H9 (cell line): ENCODE measurements around the gene NOXA1. TPM values are rescaled to one million over a fixed set of nuclear protein-coding genes. Genes with fewer than 3 reads are reported as not detected.

Experiments
- DNase-seq: peaks from one replicate; pipeline ENCODE4 v3.0.0-alpha.2; 2017
- H2AFZ ChIP-seq: one replicate; pipeline ENCODE4 v1.6.1; 2013; ENCODE audit warnings: mild to moderate bottlenecking, low read length, control low read depth, moderate library complexity
- H2AK5ac ChIP-seq: 2 replicates; pipeline ENCODE4 v1.6.1; 2013; ENCODE audit warnings: low read length, control low read depth, mixed read lengths; ENCODE audit not compliant: insufficient read length
- H2BK120ac ChIP-seq: one replicate; pipeline ENCODE4 v1.6.1; 2013; ENCODE audit warnings: low read depth, mild to moderate bottlenecking, low read length, control low read depth, inconsistent platforms; ENCODE audit not compliant: poor library complexity, severe bottlenecking
- H2BK12ac ChIP-seq: 2 replicates; pipeline ENCODE4 v1.6.1; 2013; ENCODE audit warnings: low read length, control low read depth, mixed read lengths, low read depth; ENCODE audit not compliant: insufficient read length
- H2BK15ac ChIP-seq: 2 replicates; pipeline ENCODE4 v1.6.1; 2013; ENCODE audit warnings: low read depth, low read length, control low read depth
- H2BK20ac ChIP-seq: one replicate; pipeline ENCODE4 v1.6.1; 2013; ENCODE audit warnings: low read depth, mild to moderate bottlenecking, low read length, control low read depth, inconsistent platforms; ENCODE audit not compliant: poor library complexity, severe bottlenecking
- H2BK5ac ChIP-seq: 2 replicates; pipeline ENCODE4 v1.6.1; 2013; ENCODE audit warnings: low read length, control low read depth, mixed read lengths; ENCODE audit not compliant: insufficient read length
- H3K14ac ChIP-seq: 2 replicates; pipeline ENCODE4 v1.6.1; 2013; ENCODE audit warnings: low read length, control low read depth; ENCODE audit not compliant: insufficient read depth
- H3K18ac ChIP-seq: 2 replicates; pipeline ENCODE4 v1.6.1; 2013; ENCODE audit warnings: low read depth, mild to moderate bottlenecking, mixed read lengths, low read length, control low read depth; ENCODE audit not compliant: insufficient read length
- H3K23ac ChIP-seq: 2 replicates; pipeline ENCODE4 v1.6.1; 2013; ENCODE audit warnings: low read length, control low read depth, mixed read lengths, low read depth; ENCODE audit not compliant: insufficient read length
- H3K23me2 ChIP-seq: 2 replicates; pipeline ENCODE4 v1.6.1; 2013; ENCODE audit warnings: low read depth, mild to moderate bottlenecking, mixed read lengths, low read length, control low read depth; ENCODE audit not compliant: insufficient read length, poor library complexity, severe bottlenecking
- H3K27ac ChIP-seq: 2 replicates; pipeline ENCODE4 v1.5.1; 2013; ENCODE audit warnings: low read length, control low read depth, mixed read lengths, low read depth; ENCODE audit not compliant: insufficient read length
- H3K27me3 ChIP-seq: 2 replicates; pipeline ENCODE4 v1.6.1; 2013; ENCODE audit warnings: low read length, control low read depth, inconsistent platforms; ENCODE audit not compliant: insufficient read depth
- H3K4ac ChIP-seq: 2 replicates; pipeline ENCODE4 v1.6.1; 2013; ENCODE audit warnings: low read depth, mild to moderate bottlenecking, control low read depth, inconsistent platforms, low read length, moderate library complexity
- H3K4me1 ChIP-seq: 2 replicates; pipeline ENCODE4 v1.6.1; 2013; ENCODE audit warnings: low read length, control low read depth, inconsistent platforms; ENCODE audit not compliant: insufficient read depth
- H3K4me2 ChIP-seq: 2 replicates; pipeline ENCODE4 v1.6.1; 2013; ENCODE audit warnings: low read length, control low read depth, mixed read lengths; ENCODE audit not compliant: insufficient read length, insufficient read depth
- H3K56ac ChIP-seq: 2 replicates; pipeline ENCODE4 v1.6.1; 2013; ENCODE audit warnings: low read depth, mild to moderate bottlenecking, mixed read lengths, low read length, control low read depth; ENCODE audit not compliant: insufficient read length
- H3K79me1 ChIP-seq: 2 replicates; pipeline ENCODE4 v1.6.1; 2013; ENCODE audit warnings: low read depth, mild to moderate bottlenecking, moderate library complexity, low read length, control low read depth, inconsistent platforms; ENCODE audit not compliant: insufficient read depth, poor library complexity, severe bottlenecking
- H3K79me2 ChIP-seq: 2 replicates; pipeline ENCODE4 v1.6.1; 2013; ENCODE audit warnings: low read length, control low read depth, inconsistent platforms; ENCODE audit not compliant: insufficient read depth
- H3K9ac ChIP-seq: 2 replicates; pipeline ENCODE4 v1.6.1; 2013; ENCODE audit warnings: low read length, control low read depth, mixed read lengths; ENCODE audit not compliant: insufficient read length; ENCODE audit errors: extremely low read depth
- H3K9me3 ChIP-seq: one replicate; pipeline ENCODE4 v1.6.1; 2013; ENCODE audit warnings: low read depth, low read length, inconsistent platforms; ENCODE audit not compliant: control insufficient read depth
- H3T11ph ChIP-seq: one replicate; pipeline ENCODE4 v1.6.1; 2013; ENCODE audit warnings: mild to moderate bottlenecking, low read length, control low read depth, inconsistent platforms
- H4K20me1 ChIP-seq: one replicate; pipeline ENCODE4 v1.6.1; 2013; ENCODE audit not compliant: control insufficient read depth, insufficient read length, insufficient read depth
- H4K5ac ChIP-seq: 2 replicates; pipeline ENCODE4 v1.6.1; 2013; ENCODE audit warnings: low read depth, mild to moderate bottlenecking, mixed read lengths, low read length, control low read depth; ENCODE audit not compliant: insufficient read length
- H4K8ac ChIP-seq: replicated peaks from 2 replicates; pipeline ENCODE4 v1.6.1; 2013; ENCODE audit warnings: low read length, control low read depth, mixed read lengths, low read depth; ENCODE audit not compliant: insufficient read length
- H4K91ac ChIP-seq: 2 replicates; pipeline ENCODE4 v1.6.1; 2013; ENCODE audit warnings: low read depth, mild to moderate bottlenecking, moderate library complexity, mixed read lengths, low read length, control low read depth; ENCODE audit not compliant: insufficient read length
- H3K27ac Mint-ChIP-seq, 3 experiments: 2 replicates in 2 of 3; 3 replicates in 1 of 3; pipeline ENCODE4 v1.8.0; 2020 to 2021; ENCODE audit warnings: mixed read lengths in 3 of 3, mild to moderate bottlenecking in 1 of 3, moderate library complexity in 1 of 3
- H3K27me3 Mint-ChIP-seq: 2 replicates; pipeline ENCODE4 v1.8.0; 2021; ENCODE audit warnings: low read depth, mild to moderate bottlenecking, moderate library complexity, mixed read lengths
- H3K36me3 Mint-ChIP-seq, 3 experiments: 2 replicates in 2 of 3; 3 replicates in 1 of 3; pipeline ENCODE4 v1.8.0; 2020 to 2021; ENCODE audit warnings: low read depth in 3 of 3, mixed read lengths in 3 of 3; ENCODE audit not compliant: insufficient read depth in 1 of 3
- H3K4me1 Mint-ChIP-seq, 2 experiments: 2 replicates each; pipeline ENCODE4 v1.8.0; 2020; ENCODE audit warnings: mixed read lengths in 2 of 2
- H3K4me3 Mint-ChIP-seq, 2 experiments: 2 replicates in 1 of 2; 3 replicates in 1 of 2; pipeline ENCODE4 v1.8.0; 2020 to 2021; ENCODE audit warnings: mild to moderate bottlenecking in 2 of 2, mixed read lengths in 2 of 2, moderate library complexity in 1 of 2
- H3K9me3 Mint-ChIP-seq, 2 experiments: 2 replicates in 1 of 2; 3 replicates in 1 of 2; pipeline ENCODE4 v1.8.0; 2020; ENCODE audit warnings: mild to moderate bottlenecking in 2 of 2, mixed read lengths in 2 of 2, moderate library complexity in 1 of 2
- WGBS: extraction: QIAGEN DNeasy Blood & Tissue Kit; methylation state at CpG from one replicate; pipeline ENCODE4 v1.1.7; 2013; ENCODE audit warnings: missing lambda C conversion rate, low lambda C conversion rate, mixed read lengths; ENCODE audit not compliant: insufficient read length; ENCODE audit errors: extremely low coverage; 5-methylcytosine and 5-hydroxymethylcytosine counted together
- total RNA-seq: library from RNA; stranded (reverse); gene quantifications from 2 replicates; pipeline ENCODE4 v1.2.1, GENCODE V29; 2021
- TF ChIP-seq, protein P1 (sequence below): fragments of 200-600 bp; sonication (generic); conservative IDR thresholded peaks from 3 replicates; pipeline ENCODE4 v1.8.0; 2021; ENCODE audit warnings: antibody characterized with exemption, mild to moderate bottlenecking

Gene NOXA1
- total RNA-seq, 1 experiment from 2014 or later = 2.0 TPM

DNA sequence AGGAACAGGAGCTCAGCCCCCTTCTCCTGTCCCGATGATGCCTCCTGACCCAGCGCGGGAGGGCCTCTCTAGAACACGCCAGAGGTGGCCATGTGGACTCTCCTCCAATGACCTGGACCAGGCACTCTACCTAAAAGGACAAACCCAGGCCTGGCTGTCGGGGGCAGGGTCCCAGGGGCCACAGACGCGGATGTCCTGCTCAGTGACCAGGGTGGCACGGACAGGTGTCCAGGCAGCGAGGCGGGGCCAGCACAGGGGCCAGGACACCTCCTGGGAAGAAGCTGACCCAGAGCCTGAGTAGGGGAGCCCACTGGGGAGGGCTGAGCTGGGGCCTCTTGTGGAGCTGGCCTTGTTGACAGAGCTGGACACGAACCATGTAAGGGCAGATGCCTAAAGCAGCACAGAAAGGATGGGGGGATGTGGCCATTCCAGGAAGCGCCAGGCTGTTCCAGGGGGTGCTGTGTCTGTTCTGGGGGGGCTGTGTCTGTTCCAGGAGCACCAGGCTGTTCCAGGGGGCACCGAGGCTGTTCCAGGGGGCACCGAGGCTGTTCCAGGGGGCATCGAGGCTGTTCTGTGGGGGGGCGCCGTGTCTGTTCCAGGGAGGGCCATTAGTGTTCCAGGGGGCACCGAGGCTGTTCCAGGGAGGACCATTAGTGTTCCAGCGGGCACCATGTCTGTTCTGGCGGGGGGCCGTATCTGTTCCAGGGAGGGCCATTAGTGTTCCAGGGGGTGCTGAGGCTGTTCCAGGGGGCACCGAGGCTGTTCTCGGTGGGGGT, 30.8 kb upstream of the NOXA1 start:
- no CpG with 5 or more reads among the region's 23 CpGs for WGBS
- no peaks in the 10 kb centered on the region for H3K27me3 Mint-ChIP-seq

More for the DNA sequence above, 30.8 kb upstream of the NOXA1 start:
- H3K56ac ChIP-seq = no peak overlapping the region
- H4K20me1 ChIP-seq = no peaks in the 10 kb centered on the region
- H3K4me2 ChIP-seq = no peak overlapping the region
- no peak overlapping the region for H3K4me3 Mint-ChIP-seq
- no peak overlapping the region for H3K23ac ChIP-seq
- no peaks in the 10 kb centered on the region for H3K9me3 ChIP-seq
- H2BK12ac ChIP-seq = no peak overlapping the region
- DNase-seq = no peak
- no peaks in the 10 kb centered on the region for H3K23me2 ChIP-seq
- H3K27ac Mint-ChIP-seq = no peak overlapping the region
- no peaks in the 10 kb centered on the region for H3K4me1 ChIP-seq
- no peaks in the 10 kb centered on the region for H3K9me3 Mint-ChIP-seq
- H3K36me3 Mint-ChIP-seq = peaks cover 0 to 7% (median 5%) of the 10 kb centered on the region in 3 experiments; a peak in 4 of 7 replicates
- H3K4ac ChIP-seq = no peak overlapping the region
- TF ChIP-seq, protein P1, sequence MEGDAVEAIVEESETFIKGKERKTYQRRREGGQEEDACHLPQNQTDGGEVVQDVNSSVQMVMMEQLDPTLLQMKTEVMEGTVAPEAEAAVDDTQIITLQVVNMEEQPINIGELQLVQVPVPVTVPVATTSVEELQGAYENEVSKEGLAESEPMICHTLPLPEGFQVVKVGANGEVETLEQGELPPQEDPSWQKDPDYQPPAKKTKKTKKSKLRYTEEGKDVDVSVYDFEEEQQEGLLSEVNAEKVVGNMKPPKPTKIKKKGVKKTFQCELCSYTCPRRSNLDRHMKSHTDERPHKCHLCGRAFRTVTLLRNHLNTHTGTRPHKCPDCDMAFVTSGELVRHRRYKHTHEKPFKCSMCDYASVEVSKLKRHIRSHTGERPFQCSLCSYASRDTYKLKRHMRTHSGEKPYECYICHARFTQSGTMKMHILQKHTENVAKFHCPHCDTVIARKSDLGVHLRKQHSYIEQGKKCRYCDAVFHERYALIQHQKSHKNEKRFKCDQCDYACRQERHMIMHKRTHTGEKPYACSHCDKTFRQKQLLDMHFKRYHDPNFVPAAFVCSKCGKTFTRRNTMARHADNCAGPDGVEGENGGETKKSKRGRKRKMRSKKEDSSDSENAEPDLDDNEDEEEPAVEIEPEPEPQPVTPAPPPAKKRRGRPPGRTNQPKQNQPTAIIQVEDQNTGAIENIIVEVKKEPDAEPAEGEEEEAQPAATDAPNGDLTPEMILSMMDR = no peak
- no peak overlapping the region for H2BK120ac ChIP-seq
- H3K79me1 ChIP-seq = no peaks in the 10 kb centered on the region
- no peak overlapping the region for H2AK5ac ChIP-seq
- no peak overlapping the region for H3K18ac ChIP-seq
- no peak overlapping the region for H3T11ph ChIP-seq
- no peaks in the 10 kb centered on the region for H3K4me1 Mint-ChIP-seq
- no peak overlapping the region for H4K5ac ChIP-seq
- H3K27ac ChIP-seq = no peak overlapping the region
- no peak overlapping the region for H4K91ac ChIP-seq
- H3K9ac ChIP-seq = no peak overlapping the region
- no peaks in the 10 kb centered on the region for H3K79me2 ChIP-seq
- no peak overlapping the region for H2AFZ ChIP-seq
- H2BK5ac ChIP-seq = no peak overlapping the region
- no peak overlapping the region for H2BK20ac ChIP-seq
- no peak overlapping the region for H4K8ac ChIP-seq
- H2BK15ac ChIP-seq = no peak overlapping the region
- no peaks in the 10 kb centered on the region for H3K27me3 ChIP-seq
- H3K14ac ChIP-seq = no peak overlapping the region
